Liver (tissue), 9 donors: ENCODE results near the gene MIEF2. TPM values are rescaled to one million over a fixed set of nuclear protein-coding genes. Genes with fewer than 3 reads are reported as not detected.

ENCODE experiments used
- DNase-seq: peaks from one replicate; pipeline ENCODE4 v3.0.0-alpha.2; 2017; ENCODE audit warnings: low spot score
- H3K27ac ChIP-seq, 2 donors: one replicate each; pipeline ENCODE4 v1.7.0; 2013; ENCODE audit warnings: inconsistent platforms in 2 of 2, low read length in 2 of 2, control low read depth in 1 of 2, low read depth in 1 of 2, mild to moderate bottlenecking in 1 of 2
- H3K27me3 ChIP-seq, 4 donors: one replicate each; pipeline versions ENCODE4 v1.6.1 to v1.7.0; 2013; ENCODE audit warnings: low read length in 3 of 4, inconsistent platforms in 1 of 4, mild to moderate bottlenecking in 1 of 4, moderate library complexity in 1 of 4; ENCODE audit not compliant: control insufficient read depth in 4 of 4, insufficient read depth in 4 of 4
- H3K36me3 ChIP-seq, 4 donors: one replicate each; pipeline versions ENCODE4 v1.6.1 to v1.7.0; 2013; ENCODE audit warnings: low read length in 3 of 4, mild to moderate bottlenecking in 3 of 4, low read depth in 1 of 4, moderate library complexity in 1 of 4; ENCODE audit not compliant: control insufficient read depth in 4 of 4, insufficient read depth in 3 of 4
- H3K4me1 ChIP-seq, 4 donors: one replicate each; pipeline versions ENCODE4 v1.6.1 to v1.7.0; 2013; ENCODE audit warnings: low read length in 3 of 4, mild to moderate bottlenecking in 3 of 4, moderate library complexity in 1 of 4; ENCODE audit not compliant: control insufficient read depth in 4 of 4, insufficient read depth in 4 of 4
- H3K4me3 ChIP-seq, 3 donors: one replicate each; pipeline versions ENCODE4 v1.6.1 to v1.7.0; 2013; ENCODE audit warnings: low read length in 3 of 3, control low read depth in 1 of 3, low read depth in 1 of 3, mild to moderate bottlenecking in 1 of 3
- H3K9ac ChIP-seq, 2 donors: one replicate each; pipeline ENCODE4 v1.7.0; 2013; ENCODE audit warnings: low read length in 2 of 2, mild to moderate bottlenecking in 2 of 2, moderate library complexity in 2 of 2, control low read depth in 1 of 2, low read depth in 1 of 2
- H3K9me3 ChIP-seq, 4 donors: one replicate each; pipeline versions ENCODE4 v1.6.1 to v1.7.0; 2013; ENCODE audit warnings: low read length in 3 of 4; ENCODE audit not compliant: control insufficient read depth in 4 of 4
- CTCF ChIP-seq: fragments of 150-350 bp; IDR thresholded peaks from 2 replicates; pipeline ENCODE4 v1.5.1; 2017; ENCODE audit warnings: improper control_type of control experiment, low read depth, low read length; ENCODE audit not compliant: missing input control
- FOXA1 ChIP-seq: IDR thresholded peaks from 2 replicates; pipeline ENCODE4 v1.6.1; 2016; ENCODE audit warnings: antibody characterized with exemption
- FOXA2 ChIP-seq: IDR thresholded peaks from 2 replicates; pipeline ENCODE4 v1.6.1; 2016; ENCODE audit warnings: antibody characterized with exemption
- GABPA ChIP-seq, 2 donors: IDR thresholded peaks in 1 of 2; conservative IDR thresholded peaks in 1 of 2; 2 replicates each; pipeline ENCODE4 v1.6.1; 2016; ENCODE audit warnings: antibody characterized with exemption in 2 of 2, mild to moderate bottlenecking in 1 of 2, moderate library complexity in 1 of 2
- JUND ChIP-seq, 2 donors: IDR thresholded peaks; 2 replicates each; pipeline ENCODE4 v1.6.1; 2016; ENCODE audit warnings: antibody characterized with exemption in 2 of 2
- NR2F2 ChIP-seq: IDR thresholded peaks from 2 replicates; pipeline ENCODE4 v1.6.1; 2016; ENCODE audit warnings: antibody characterized with exemption
- RAD21 ChIP-seq, 2 donors: IDR thresholded peaks; 2 replicates each; pipeline ENCODE4 v1.6.1; 2016; ENCODE audit warnings: antibody characterized with exemption in 2 of 2, mild to moderate bottlenecking in 2 of 2
- REST ChIP-seq: IDR thresholded peaks from 2 replicates; pipeline ENCODE4 v1.6.1; 2016; ENCODE audit warnings: antibody characterized with exemption, mild to moderate bottlenecking
- RXRA ChIP-seq, 2 donors: IDR thresholded peaks; 2 replicates each; pipeline ENCODE4 v1.6.1; 2017 to 2018; ENCODE audit warnings: antibody characterized with exemption in 2 of 2, mild to moderate bottlenecking in 1 of 2
- SP1 ChIP-seq: IDR thresholded peaks from 2 replicates; pipeline ENCODE4 v1.6.1; 2018; ENCODE audit warnings: antibody characterized with exemption, mild to moderate bottlenecking
- TAF1 ChIP-seq: conservative IDR thresholded peaks from 2 replicates; pipeline ENCODE4 v1.6.1; 2016; ENCODE audit warnings: antibody characterized with exemption, mild to moderate bottlenecking
- YY1 ChIP-seq: IDR thresholded peaks from 2 replicates; pipeline ENCODE4 v1.6.1; 2016; ENCODE audit warnings: antibody characterized with exemption, mild to moderate bottlenecking
- ZBTB33 ChIP-seq: IDR thresholded peaks from 2 replicates; pipeline ENCODE4 v1.6.1; 2016; ENCODE audit warnings: antibody characterized with exemption
- WGBS: extraction: QIAGEN DNeasy Blood & Tissue Kit; methylation state at CpG from one replicate; pipeline ENCODE4 v1.1.7; 2013; 5-methylcytosine and 5-hydroxymethylcytosine counted together
- polyA plus RNA-seq, 2 donors: library from polyadenylated mRNA; stranded (reverse) in 1 of 2; unstranded in 1 of 2; fragments of 200-250 nt in 1 of 2; fragments of >200 nt in 1 of 2; fragmentation: Nextera tagmentation in 1 of 2; extraction: Ambion mirVana in 1 of 2; gene quantifications; one replicate each; pipeline versions ENCODE4 v1.2.1 to v1.2.3, GENCODE V29; 2013 to 2015
- total RNA-seq, 2 donors: library from RNA; depleted of rRNA; stranded (reverse); fragments of >200 nt; gene quantifications; one replicate each; pipeline ENCODE4 v1.2.3, GENCODE V29; 2014
- donor health status: healthy.
- donor health status: healthy.
- donor health status: healthy.
- donor health status: healthy.
- donor health status: healthy.

Gene MIEF2
- total and polyA plus RNA-seq, 4 donors, result 4.1 to 11.1 (median 6.6) TPM

- Histone ChIP-seq H3K9me3 (no peaks in the 10 kb centered on the region), H3K27ac (no peak overlapping the region), H3K4me3 (no peak overlapping the region), H3K36me3 (peaks cover 18 to 88% (median 54%) of the 10 kb centered on the region in 4 donors), H3K27me3 (no peaks in the 10 kb centered on the region), H3K4me1 (no peaks in the 10 kb centered on the region), H3K9ac (no peak overlapping the region)
- DNase-seq, result no peak
- WGBS, result 83% methylated on average over 5 of the region's 5 CpGs
- TF ChIP-seq CTCF (no peak), FOXA1 (no peak), GABPA (IDR thresholded peaks at IDR 0.05 in 1 of 2, conservative IDR thresholded peaks at IDR 0.05 in 1 of 2) (no peak), JUND (IDR thresholded peaks at IDR 0.05) (no peak), NR2F2 (no peak)
Observed at GRCh38 chr17:18280766-18281371, 20.4 kb downstream of the MIEF2 start.

GRCh38 chr17:18281788-18282187, 21.3 kb downstream of the MIEF2 start:
- Histone ChIP-seq H3K9me3 (no peaks in the 10 kb centered on the region), H3K36me3 (peaks cover 18 to 79% (median 54%) of the 10 kb centered on the region in 4 donors), H3K4me1 (no peaks in the 10 kb centered on the region), H3K4me3 (no peak overlapping the region), H3K27ac (no peak overlapping the region), H3K9ac (no peak overlapping the region), H3K27me3 (no peaks in the 10 kb centered on the region)
- DNase-seq, result no peak
- no peak for TF ChIP-seq CTCF
- TF ChIP-seq FOXA1, result no peak
- no peak for TF ChIP-seq FOXA2
- WGBS, result 93% methylated on average over 6 of the region's 6 CpGs

- Histone ChIP-seq H3K4me3 (no peak overlapping the region), H3K27ac (no peak overlapping the region), H3K9ac (no peak overlapping the region), H3K36me3 (peaks cover 9 to 74% (median 51%) of the 10 kb centered on the region in 4 donors), H3K27me3 (no peaks in the 10 kb centered on the region), H3K9me3 (no peaks in the 10 kb centered on the region), H3K4me1 (no peaks in the 10 kb centered on the region)
- 97% methylated on average over 11 of the region's 11 CpGs for WGBS
- TF ChIP-seq TAF1, result no peak
- TF ChIP-seq RXRA (IDR thresholded peaks at IDR 0.05), result no peak
- no peak for TF ChIP-seq YY1
- TF ChIP-seq SP1, result no peak
- no peak for TF ChIP-seq RAD21 (IDR thresholded peaks at IDR 0.05)
- TF ChIP-seq REST, result no peak
- TF ChIP-seq FOXA2, result no peak
- TF ChIP-seq CTCF, result no peak
- no peak for TF ChIP-seq ZBTB33
- no peak for DNase-seq
Observed at GRCh38 chr17:18285296-18285695, 24.8 kb downstream of the MIEF2 start.
